Adipose tissue (tissue), 3 donors: Measurements from ENCODE around the gene FAM174C. TPM values are rescaled to one million over a fixed set of nuclear protein-coding genes. Genes with fewer than 3 reads are reported as not detected.
"Not testable (repeated sequence)": the region's sequence is repeated elsewhere in the genome, so short reads cannot be mapped to it uniquely, and the experiment has no call there.

ENCODE experiments used
- H3K27ac ChIP-seq: one replicate; pipeline ENCODE4 v1.5.1; 2013; ENCODE audit warnings: low read depth, low read length
- WGBS, 3 donors: extraction: QIAGEN DNeasy Blood & Tissue Kit; methylation state at CpG; one replicate each; pipeline ENCODE4 v1.1.7; 2013; 5-methylcytosine and 5-hydroxymethylcytosine counted together
- polyA plus RNA-seq, 3 donors: library from polyadenylated mRNA; stranded (reverse); fragments of 200-250 nt; gene quantifications; one replicate each; pipeline ENCODE4 v1.2.3, GENCODE V29; 2013
- donor health status: healthy with polysubstance abuse.
- donor health status: Bipolar disorder and iron deficiency.
- donor health status: healthy.

FAM174C gene
- polyA plus RNA-seq, 3 donors: 44.9 to 75.8 (median 55.0) TPM

DNA sequence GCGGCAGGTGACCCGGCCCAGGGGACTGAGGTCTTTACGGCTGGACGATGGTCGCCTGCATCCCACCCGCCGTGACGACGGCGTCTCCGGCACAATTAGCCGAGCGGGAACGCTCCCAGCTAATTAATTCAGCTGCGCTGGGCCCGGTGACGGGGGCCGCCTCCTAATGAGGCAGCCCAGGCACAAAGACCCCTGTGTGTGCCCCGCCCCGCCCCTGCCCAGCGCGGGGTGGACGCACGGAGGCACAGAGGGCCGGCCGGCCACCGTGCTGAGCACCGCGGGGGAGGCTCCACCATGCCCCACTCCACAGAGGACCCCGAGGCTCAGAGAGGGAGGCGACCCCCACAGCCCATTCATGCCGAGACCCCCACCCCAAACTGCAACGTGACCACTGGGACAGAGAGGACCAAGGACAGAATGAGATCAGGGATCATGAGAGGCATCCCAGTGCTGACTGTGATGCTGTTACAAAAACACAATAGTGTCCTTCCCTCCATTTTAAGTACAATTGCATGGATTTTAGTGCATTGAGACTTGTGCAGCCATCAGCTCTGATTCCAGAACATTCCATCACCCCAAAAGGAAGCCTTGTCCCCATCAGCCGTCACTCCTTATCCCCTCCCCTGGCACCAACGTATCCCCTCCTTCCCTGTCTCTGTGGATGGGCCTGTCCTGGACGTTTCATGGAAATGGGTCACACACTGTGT, 27.4 kb downstream of the FAM174C start:
- no peak overlapping the region for H3K27ac ChIP-seq
- WGBS, 3 donors: 58 to 77% (median 64%) methylated on average over 31 to 36 of the region's 36 CpGs

DNA sequence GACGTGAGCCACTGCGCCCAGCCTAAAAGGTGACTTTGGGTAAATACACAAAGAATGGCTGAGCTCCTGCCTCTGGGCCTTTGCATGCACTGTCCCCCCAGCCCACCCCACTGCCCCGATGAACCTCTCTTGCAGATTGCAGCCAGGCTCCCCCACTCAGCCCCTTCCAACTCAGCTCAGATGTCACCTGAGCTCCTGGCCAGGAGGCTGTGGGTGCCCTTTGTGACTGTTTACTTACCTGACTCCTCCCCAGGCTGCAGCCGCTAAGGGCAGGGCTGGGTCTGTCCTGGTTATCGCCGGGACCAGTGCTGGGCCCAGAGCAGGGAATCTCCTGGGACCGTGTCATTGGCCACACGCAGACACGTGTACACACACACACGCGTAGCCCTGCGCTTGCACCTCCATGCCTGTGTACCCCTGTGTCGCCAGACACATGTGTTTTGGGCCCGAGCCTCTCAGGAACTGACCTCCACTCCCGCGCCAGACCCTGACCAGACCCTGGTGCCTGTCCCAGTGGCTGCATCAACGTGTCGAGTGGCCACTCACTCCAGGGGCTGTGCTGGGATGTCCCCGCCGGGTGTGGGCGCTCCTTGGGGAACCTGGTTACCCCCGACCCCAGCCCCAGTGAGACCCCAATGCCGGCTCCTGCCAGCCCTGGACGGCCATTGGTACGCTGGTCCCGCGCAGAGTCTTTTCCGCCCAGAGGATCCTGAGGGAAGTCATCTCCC, 29.0 kb downstream of the FAM174C start:
- 84 to 91% (median 87%) methylated on average over 25 to 28 of the region's 28 CpGs for WGBS, 3 donors

DNA sequence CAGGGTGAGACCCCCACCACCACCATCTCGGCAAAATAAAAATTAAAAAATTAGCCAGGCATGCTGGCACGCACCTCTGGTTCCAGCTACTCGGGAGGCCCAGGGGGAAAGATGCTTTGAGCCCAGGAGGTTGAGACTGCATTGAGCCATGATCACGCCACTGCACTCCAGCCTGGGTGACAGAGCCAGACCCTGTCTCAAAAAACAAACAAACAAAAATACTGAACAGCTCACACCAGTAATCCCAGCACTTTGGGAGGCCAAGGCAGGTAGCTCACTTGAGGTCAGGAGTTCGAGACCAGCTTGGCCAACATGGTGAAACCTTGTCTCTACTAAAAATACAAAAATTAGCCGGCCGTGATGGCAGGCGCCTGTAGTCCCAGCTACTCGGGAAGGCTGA, 30.0 kb downstream of the FAM174C start:
- WGBS, 3 donors: 87 to 89% (median 89%) methylated on average over 9 of the region's 9 CpGs
- not testable (repeated sequence) for H3K27ac ChIP-seq

More for the DNA sequence above, 29.0 kb downstream of the FAM174C start:
- no peak overlapping the region for H3K27ac ChIP-seq

DNA sequence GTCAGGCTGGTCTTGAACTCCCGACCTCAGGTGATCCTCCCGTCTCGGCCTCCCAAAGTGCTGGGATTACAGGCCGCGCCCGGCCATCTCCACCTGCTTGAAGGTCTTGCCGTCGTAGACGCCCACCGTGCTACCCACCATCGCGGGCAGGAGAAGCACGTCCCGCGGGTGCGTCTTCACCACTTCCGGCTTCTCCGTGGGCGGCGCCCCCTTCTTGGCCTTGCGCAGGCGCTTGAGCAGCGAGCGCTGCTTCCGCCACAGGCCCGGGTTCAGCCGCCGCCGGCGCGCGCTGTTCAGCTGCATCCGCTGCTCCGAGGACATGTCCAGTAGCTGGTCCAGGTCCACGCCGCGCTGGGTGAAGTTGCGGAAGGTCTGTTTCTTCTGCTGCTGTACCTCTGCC, 32.0 kb downstream of the FAM174C start:
- H3K27ac ChIP-seq: no peak overlapping the region
- WGBS, 3 donors: 92 to 94% (median 92%) methylated on average over 35 to 38 of the region's 38 CpGs

DNA sequence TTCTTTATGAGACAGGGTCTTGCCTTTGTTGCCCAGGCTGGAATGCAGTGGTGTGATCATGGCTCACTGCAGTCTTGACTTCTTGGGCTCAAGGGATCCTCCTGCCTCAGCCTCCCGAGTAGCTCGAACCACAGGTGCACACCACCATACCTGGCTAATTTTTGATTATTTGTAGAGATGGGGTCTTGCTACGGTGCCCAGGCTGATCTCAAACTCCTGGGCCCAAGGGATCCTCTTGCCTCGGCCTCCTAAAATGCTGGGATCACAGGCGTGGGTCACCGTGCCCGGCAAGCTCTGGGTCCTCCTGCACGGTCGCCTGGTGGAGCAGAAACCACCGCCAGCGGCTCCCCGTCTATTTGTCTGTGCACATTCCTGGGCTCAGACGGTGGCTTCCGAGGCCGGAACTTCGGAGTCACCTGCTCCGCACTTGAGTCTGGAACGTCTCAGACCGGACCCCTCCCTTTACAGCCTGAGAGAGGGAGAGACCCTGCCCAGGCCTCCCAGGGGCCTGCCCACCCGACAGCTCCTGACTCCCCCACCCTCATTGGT, 32.5 kb downstream of the FAM174C start:
- H3K27ac ChIP-seq: no peak overlapping the region
- WGBS, 3 donors: 86 to 93% (median 89%) methylated on average over 19 to 20 of the region's 20 CpGs

DNA sequence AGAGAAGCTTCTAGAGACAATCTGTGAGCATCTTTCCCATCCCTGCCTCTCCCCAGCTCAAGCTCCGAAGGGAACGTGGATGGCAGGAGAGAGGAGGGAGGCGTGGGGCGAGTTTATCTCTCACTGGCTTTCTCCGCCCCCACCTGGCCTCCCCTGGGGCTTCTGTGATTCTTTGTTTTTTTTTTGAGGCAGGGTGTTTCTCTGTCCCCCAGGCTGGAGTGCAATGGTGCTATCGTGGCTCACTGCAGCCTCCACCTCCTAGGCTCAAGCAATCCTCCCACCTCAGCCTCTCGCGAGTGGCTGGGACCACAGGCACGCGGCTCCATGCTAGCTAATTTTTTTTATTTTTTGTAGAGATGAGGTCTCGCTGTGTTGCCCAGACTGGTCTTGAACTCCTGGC, 33.4 kb downstream of the FAM174C start:
- 49 to 63% (median 63%) methylated on average over 11 of the region's 11 CpGs for WGBS, 3 donors

DNA sequence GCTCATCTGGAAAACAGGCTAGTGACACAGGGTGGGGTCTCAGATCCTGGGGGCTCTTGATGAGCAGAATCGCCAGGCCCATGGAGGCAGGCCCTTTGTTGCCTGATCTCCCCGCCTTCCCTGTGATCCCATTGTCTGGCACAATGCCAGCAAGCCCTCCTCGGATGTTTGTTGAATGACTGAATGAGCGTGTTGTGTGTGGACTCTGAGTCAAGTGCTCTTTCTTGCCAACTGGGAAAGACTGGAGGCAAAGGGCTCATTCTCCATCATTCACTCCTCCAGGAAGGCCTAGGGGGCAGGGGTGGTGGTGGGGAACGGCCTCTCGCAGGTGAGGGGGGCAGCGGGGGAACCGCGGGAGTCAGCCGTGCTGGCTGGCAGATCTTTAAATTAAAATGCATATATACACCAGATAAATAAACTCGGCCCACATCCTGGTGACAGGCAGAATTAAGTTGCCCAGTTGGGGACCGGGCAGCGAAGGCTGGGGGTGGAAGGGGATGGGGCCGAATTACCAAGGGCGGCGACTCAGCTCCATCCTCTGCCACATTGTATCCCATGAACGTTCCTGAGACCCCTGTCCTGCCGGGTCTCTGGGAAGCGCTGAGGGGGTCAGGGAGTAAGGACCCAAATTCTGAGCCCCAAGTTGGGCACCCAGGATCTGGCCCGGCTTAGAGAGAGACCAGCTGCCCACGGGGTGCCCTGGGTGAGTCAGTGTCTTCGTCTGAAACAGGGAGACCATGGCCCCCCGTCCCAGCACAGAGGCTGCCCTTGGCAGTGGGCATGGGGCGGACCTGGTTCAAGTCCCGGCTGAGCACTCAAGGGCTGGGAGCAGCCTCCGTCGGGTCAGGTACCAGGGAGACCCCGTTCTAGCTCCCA, 34.9 kb downstream of the FAM174C start:
- no peak overlapping the region for H3K27ac ChIP-seq
- WGBS, 3 donors: 68 to 69% (median 69%) methylated on average over 27 to 28 of the region's 28 CpGs

More for the DNA sequence above, 33.4 kb downstream of the FAM174C start:
- no peak overlapping the region for H3K27ac ChIP-seq

DNA sequence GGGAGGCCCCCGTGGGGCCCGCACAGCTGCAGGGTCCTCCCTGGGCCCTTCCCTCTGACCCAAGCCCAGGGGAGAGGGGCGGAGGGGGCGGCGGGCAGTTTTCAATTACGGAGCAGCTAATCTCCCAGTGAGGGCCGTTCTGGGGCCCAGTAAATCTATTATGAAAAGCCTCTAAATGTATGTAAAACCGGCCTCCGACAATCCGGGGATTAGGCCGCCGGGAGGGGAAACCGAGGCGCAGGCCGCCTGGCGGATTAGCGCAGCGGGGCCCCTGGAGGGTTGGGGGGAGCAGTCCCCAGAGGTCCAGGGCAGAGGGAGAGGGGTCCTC, 35.5 kb downstream of the FAM174C start:
- WGBS, 3 donors: 80 to 89% (median 84%) methylated on average over 18 of the region's 18 CpGs
- H3K27ac ChIP-seq: no peak overlapping the region

DNA sequence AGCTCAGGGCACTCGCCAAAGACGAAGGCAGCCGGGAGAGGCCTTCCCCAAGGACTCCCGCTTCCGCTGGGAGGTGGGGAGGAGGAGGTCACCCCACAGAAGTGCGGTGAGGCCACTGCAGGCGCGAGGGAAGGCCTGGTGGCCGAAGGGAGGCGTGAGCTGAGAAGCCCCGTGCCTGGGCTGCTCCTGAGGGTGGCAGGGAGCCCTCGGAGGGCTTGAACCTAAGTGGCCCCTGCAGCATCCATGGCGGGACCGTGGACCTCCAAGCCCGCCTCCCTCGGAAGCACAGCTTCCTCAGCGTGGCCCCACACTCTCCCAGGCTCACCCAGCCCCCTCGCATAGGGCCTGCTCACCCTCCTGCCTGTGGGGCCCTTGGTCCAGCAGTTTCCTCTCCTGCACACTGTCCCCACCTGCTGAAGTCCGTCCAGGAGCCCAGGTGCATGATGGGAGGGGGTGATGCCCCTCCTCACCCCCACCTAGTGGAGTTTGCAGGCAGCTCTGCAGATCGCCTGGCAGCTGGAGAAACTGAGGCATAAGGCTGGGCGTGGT, 36.3 kb downstream of the FAM174C start:
- no peak overlapping the region for H3K27ac ChIP-seq
- WGBS, 3 donors: 63 to 76% (median 64%) methylated on average over 19 to 21 of the region's 21 CpGs

DNA sequence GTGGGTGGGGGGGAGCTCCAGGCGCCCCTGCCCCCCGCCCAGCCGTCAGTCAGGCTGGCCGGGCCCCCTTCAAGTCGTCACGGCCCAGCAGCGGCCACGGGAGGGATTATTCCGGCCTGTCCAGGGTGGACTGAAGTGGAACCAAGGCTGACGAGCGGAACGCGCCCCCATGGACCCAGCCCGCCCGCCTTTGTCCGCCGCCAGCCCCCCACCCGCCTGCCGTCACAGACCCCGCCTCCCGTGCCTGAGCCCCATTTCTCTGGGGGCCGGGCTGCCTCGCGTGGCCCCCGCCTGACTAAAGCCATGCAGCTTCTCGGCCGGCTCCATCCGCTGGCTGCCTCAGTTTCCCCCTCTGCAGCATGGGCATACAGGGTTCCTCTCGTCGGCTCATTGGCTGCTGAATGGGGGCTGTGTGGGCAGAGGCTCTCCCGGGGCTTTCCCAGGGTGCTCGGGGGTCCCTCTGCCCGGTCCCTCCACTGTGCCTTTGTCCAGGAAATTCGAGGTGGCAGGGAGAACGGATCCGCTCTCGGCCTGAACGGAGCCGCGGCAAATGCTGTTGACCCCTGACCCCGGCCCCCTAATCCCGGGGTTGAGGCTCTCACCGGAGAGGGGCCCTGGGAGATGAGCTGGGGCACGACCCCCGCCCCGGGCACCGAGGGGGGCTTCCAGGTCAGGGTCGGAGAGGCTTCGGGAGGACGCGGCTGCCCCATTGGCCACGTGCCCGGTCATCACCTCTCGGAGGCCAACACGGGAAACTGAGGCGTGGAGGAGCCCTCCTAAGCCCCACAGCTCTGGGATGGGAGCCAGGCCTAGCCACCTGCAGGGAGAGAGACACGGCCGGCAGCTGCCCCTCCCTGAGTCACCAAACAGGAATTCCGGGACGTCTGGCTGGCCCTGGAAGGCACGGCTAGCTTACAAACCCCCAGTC, 37.7 kb downstream of the FAM174C start:
- WGBS, 3 donors: 56 to 71% (median 63%) methylated on average over 47 to 61 of the region's 61 CpGs
- no peak overlapping the region for H3K27ac ChIP-seq

DNA sequence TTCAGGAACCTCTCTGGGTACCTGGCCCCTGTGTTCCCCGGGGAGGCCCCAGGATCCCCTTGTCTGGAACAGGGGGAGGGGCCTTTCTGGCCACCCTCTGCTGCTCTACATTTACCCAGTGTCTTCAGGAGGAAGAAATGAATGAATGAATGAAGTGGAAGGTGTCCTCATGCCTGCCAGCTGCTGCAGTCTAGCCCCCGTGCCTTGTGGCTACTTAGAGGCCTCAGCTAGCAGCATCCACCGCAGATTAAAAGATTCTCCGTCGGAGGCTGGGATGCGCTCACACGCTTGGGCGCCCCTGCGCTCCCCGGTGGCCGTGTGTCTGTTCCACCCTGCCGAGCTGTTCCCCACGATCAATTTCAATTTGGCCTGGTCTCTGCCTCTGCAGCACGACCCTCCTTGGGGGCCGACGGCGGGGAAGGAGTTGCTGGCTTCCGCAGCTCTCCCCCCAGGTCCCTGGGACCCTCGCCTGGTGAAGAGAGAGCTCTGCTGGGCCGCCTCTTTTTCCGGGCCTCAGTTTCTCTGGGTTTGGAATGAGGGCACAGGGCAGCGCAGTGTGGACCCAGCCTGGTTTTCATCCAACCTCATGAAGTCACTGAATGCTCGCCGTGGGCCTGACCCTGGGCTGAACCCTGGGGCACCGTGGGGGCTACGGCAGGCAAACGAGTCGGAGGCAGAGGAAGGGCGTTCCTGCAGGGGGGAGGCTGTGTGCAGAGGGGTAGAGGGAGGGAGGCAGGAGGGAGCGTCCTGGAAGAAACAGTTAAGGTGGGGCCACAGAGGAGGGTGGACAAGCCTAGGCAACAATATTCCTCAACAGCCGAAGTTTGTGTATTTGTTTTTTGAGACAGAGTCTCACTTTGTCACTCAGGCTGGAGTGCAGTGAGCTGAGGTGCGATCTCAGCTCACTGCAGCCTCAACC, 38.6 kb downstream of the FAM174C start:
- no peak overlapping the region for H3K27ac ChIP-seq
- 59 to 74% (median 70%) methylated on average over 32 of the region's 32 CpGs for WGBS, 3 donors

DNA sequence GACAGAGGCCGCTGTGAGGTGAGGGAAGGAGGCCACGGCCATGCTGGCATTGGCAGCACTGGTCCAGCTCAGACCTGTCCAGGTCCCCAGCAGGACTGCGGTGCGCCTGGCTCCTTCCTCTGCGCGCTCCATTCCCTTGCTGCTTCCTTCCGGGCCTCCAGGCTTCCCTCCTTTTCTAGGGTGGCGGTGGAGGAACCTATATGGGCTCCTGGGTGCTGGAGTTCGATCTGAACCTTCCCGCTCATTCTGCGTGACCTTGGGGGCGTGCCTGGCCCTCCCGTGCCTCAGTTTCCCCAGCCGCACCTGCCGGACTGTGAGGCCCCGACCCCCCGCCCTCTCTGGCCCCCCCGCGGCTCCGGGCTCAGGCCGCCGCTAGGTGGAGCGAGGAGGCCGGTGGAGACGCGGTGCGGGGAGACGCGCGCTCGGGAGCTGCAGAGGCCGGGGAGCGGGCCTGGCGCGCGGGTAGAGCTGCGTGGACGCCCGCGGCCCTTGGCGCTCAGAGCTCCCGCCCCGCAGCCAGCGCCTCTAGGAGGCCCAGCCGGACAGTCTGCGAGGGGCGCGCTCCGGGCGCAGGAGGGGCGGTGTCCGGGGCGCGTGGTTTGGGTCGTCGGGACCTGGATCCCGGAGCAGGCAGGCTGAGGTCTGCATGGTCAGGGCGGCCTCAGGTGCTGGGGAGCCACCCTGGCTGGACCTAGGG, 40.3 kb downstream of the FAM174C start:
- H3K27ac ChIP-seq: no peak overlapping the region
- WGBS, 3 donors: 7 to 10% (median 9%) methylated on average over 56 to 58 of the region's 58 CpGs

DNA sequence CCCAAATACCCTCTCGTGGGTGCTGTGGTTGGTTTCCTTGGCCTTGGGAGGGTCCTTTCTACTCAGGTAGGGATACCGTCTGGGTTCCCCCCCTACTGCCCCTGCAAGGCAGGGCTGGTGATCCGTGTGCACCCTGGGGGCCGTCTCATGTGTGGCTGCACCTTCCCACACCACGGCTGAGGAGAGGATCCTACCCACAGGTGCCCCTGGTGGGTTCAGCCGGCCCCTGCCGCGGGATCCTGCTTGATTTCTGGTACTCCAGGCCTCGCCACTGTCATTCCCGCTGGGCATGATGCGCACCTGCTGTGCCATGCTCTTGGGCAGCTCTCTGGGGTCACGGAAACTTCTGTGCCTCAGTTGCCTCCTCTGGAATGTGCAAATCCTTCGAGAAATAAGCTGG, 41.1 kb downstream of the FAM174C start:
- 66 to 79% (median 72%) methylated on average over 13 of the region's 13 CpGs for WGBS, 3 donors

DNA sequence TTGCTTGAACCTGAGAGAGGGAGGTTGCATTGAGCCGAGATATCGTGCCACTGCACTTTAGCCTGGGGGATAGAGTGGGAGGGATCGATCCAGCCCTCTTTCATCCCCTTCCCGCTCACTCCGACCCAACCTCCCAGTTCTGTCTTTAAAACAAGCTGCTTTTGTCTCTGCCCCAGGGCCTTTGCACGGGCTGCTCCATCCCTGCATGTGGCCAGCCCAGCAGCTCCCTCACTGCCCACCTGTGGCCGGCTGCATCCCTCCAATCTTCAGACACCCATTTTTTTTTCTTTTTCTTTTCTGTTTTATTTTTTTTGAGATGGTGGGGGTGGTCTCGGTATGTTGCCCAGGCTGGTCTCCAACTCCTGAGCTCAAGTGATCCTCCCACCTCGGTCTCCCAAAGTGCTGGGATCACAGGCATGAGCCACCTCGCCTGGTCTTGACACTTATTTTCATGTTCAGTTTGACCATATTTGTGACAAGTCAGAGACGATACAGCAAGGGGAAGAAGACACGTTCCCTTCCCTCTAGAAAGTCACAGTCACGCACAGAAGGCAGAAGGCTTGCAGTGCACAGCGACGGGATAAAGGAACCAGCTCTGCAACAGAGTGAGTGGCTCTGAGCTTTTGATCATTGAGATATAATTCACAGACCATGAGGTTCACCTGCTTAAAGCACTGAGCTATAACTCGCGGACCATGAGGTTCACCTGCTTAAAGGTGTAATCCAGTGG, 42.1 kb downstream of the FAM174C start:
- WGBS, 3 donors: 69 to 76% (median 71%) methylated on average over 17 of the region's 17 CpGs
- H3K27ac ChIP-seq: no peak overlapping the region

More for the DNA sequence above, 41.1 kb downstream of the FAM174C start:
- H3K27ac ChIP-seq: no peak overlapping the region

DNA sequence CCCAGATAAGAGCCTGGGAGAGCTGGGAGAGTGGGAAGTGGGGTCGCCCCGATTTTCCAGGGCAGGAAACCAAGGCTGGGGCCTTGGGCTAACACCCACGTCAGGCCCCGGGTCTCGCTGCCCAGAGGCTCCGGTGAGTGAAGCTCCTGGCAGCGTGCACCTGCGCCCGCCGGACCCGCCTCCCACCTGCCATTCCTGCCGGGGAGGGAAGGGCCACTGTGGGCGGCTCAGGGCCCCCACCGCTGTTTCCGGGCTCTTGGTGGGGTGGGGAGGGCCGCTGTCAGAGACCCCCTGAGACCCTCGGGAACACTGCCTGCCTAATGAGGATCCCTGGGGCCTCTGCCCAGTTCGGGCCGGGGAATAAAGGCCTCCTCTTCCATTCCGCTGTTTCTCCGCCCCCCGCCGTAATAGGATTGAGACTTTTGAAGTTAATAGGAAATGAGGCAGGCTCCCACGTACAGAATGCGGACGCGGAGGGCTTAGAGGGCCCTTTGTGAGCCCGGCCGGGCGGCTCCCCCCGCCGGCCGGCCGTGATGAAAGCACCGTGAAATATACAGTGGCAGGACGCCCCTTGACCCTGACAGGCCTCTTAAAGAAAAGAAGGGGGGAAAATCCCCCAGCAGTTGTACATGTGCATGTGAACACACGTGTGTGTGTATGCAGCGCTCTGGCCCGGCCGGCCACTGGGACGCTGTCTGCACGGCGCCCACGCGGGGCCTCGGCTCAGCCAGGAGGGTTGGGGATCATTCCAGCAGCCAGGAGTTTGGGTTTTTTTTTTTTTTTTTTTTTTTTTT, 43.5 kb downstream of the FAM174C start:
- H3K27ac ChIP-seq: no peak overlapping the region
- WGBS, 3 donors: 31 to 45% (median 38%) methylated on average over 45 to 46 of the region's 46 CpGs
